Esophagus muscularis mucosa (tissue), 3 donors: ENCODE data around the gene APP.

Experiments
- CTCF ChIP-seq, 3 experiments: fragments of 200-600 bp in 2 of 3; fragments of 450-650 bp in 1 of 3; sonication (generic) in 2 of 3; IDR thresholded peaks; one replicate each; pipeline ENCODE4 v1.5.1; 2017 to 2019; ENCODE audit warnings: antibody characterized with exemption in 3 of 3, mild to moderate bottlenecking in 2 of 3, moderate library complexity in 1 of 3
- EP300 ChIP-seq: sonication (generic); formaldehyde crosslinking; IDR thresholded peaks from one replicate; pipeline ENCODE4 v1.6.1; 2017; ENCODE audit warnings: antibody characterized with exemption

- TF ChIP-seq CTCF (IDR thresholded peaks at IDR 0.05) (no peak), EP300 (no peak)
Measured at GRCh38 chr21:25863747-25864146, 306.8 kb downstream of the APP start.
